Loucy (cell line): Measurements from ENCODE around the gene TP53INP2.

Experiments
- H2AFZ ChIP-seq: fragments of 200-600 bp; sonication (generic); 2 replicates; pipeline ENCODE4 v1.6.0; 2016; ENCODE audit warnings: antibody characterized with exemption, mild to moderate bottlenecking, low read length, moderate library complexity
- H3F3A ChIP-seq: fragments of 200-600 bp; 2 replicates; pipeline ENCODE4 v1.6.0; 2016; ENCODE audit warnings: antibody characterized with exemption, low read depth, mild to moderate bottlenecking
- H3K27me3 ChIP-seq: fragments of 200-600 bp; sonication (generic); 2 replicates; pipeline ENCODE4 v1.6.1; 2014; ENCODE audit warnings: low read length, mild to moderate bottlenecking; ENCODE audit not compliant: insufficient read depth, poor library complexity, severe bottlenecking
- H3K36me3 ChIP-seq: fragments of 200-600 bp; sonication (generic); 2 replicates; pipeline ENCODE4 v1.6.1; 2016; ENCODE audit warnings: low read length; ENCODE audit not compliant: insufficient read depth
- H3K4me1 ChIP-seq: fragments of 200-600 bp; sonication (generic); 2 replicates; pipeline ENCODE4 v1.5.1; 2014; ENCODE audit warnings: low read length, mild to moderate bottlenecking; ENCODE audit not compliant: insufficient read depth, poor library complexity, severe bottlenecking
- H3K4me2 ChIP-seq: fragments of 200-600 bp; sonication (generic); 2 replicates; pipeline ENCODE4 v1.6.0; 2014; ENCODE audit warnings: antibody characterized with exemption, low read length, low read depth, mild to moderate bottlenecking; ENCODE audit not compliant: poor library complexity, severe bottlenecking
- H3K4me3 ChIP-seq: fragments of 200-600 bp; sonication (generic); 2 replicates; pipeline ENCODE4 v1.5.1; 2014; ENCODE audit warnings: low read length, mild to moderate bottlenecking, mixed read lengths; ENCODE audit not compliant: poor library complexity, severe bottlenecking
- H3K79me2 ChIP-seq: fragments of 200-600 bp; sonication (generic); 2 replicates; pipeline ENCODE4 v1.6.1; 2014; ENCODE audit warnings: low read length; ENCODE audit not compliant: insufficient read depth
- H3K9ac ChIP-seq: fragments of 200-600 bp; sonication (generic); 2 replicates; pipeline ENCODE4 v1.6.0; 2014; ENCODE audit warnings: mild to moderate bottlenecking, low read depth, low read length, moderate library complexity; ENCODE audit not compliant: poor library complexity, severe bottlenecking
- H3K9me2 ChIP-seq: fragments of 200-600 bp; sonication (generic); replicated peaks from 2 replicates; pipeline ENCODE4 v1.6.1; 2016; ENCODE audit warnings: low read depth, low read length, mixed read lengths
- H3K9me3 ChIP-seq: fragments of 200-600 bp; sonication (generic); 2 replicates; pipeline ENCODE4 v1.6.1; 2014; ENCODE audit warnings: mild to moderate bottlenecking, antibody characterized with exemption, low read length, low read depth; ENCODE audit not compliant: insufficient read depth
- H4K20me1 ChIP-seq: fragments of 200-600 bp; sonication (generic); 2 replicates; pipeline ENCODE4 v1.6.0; 2014; ENCODE audit warnings: antibody characterized with exemption, low read length, mild to moderate bottlenecking; ENCODE audit not compliant: insufficient read depth, poor library complexity, severe bottlenecking
- EZH2phosphoT487 ChIP-seq: fragments of 200-600 bp; IDR thresholded peaks from 2 replicates; pipeline ENCODE4 v1.6.1; 2018; ENCODE audit warnings: antibody characterized with exemption, mild to moderate bottlenecking, moderate library complexity, borderline replicate concordance
- TF ChIP-seq, protein P1 (sequence below): fragments of 200-600 bp; sonication (generic); conservative IDR thresholded peaks from 2 replicates; pipeline ENCODE4 v1.5.1; 2014; ENCODE audit warnings: mild to moderate bottlenecking, antibody characterized with exemption, low read length

Gene TP53INP2

DNA sequence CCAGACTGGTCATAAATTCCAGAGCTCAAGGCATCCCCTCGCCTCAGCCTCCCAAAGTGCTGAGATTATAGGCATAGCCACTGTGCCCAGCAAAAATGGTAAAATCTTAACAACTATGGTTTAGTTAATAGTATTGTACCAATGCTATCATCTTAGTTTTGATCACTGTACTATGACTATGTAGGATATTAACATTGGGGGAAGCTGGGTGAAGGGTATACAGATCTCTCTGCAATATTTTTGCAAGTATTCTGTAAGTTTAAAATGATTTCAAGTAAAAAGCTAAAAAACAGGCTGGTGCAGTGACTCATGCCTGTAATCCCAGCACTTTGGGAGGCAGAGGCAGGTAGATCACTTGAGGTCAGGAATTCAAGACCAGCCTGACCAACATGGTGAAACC lies 35.0 kb upstream of the TP53INP2 start:
- H3K79me2 ChIP-seq = peaks cover 12% of the 10 kb centered on the region; the same call in 1 of the 2 replicates
- no peaks in the 10 kb centered on the region for H3K27me3 ChIP-seq
- H3F3A ChIP-seq = no peaks in the 10 kb centered on the region
- H2AFZ ChIP-seq = no peak overlapping the region
- no peaks in the 10 kb centered on the region; the same call in 1 of the 2 replicates for H3K9me3 ChIP-seq
- no peaks in the 10 kb centered on the region for H3K4me1 ChIP-seq
- TF ChIP-seq, protein P1, sequence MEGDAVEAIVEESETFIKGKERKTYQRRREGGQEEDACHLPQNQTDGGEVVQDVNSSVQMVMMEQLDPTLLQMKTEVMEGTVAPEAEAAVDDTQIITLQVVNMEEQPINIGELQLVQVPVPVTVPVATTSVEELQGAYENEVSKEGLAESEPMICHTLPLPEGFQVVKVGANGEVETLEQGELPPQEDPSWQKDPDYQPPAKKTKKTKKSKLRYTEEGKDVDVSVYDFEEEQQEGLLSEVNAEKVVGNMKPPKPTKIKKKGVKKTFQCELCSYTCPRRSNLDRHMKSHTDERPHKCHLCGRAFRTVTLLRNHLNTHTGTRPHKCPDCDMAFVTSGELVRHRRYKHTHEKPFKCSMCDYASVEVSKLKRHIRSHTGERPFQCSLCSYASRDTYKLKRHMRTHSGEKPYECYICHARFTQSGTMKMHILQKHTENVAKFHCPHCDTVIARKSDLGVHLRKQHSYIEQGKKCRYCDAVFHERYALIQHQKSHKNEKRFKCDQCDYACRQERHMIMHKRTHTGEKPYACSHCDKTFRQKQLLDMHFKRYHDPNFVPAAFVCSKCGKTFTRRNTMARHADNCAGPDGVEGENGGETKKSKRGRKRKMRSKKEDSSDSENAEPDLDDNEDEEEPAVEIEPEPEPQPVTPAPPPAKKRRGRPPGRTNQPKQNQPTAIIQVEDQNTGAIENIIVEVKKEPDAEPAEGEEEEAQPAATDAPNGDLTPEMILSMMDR = no peak
- no peak for TF ChIP-seq EZH2phosphoT487
- no peak overlapping the region for H3K4me3 ChIP-seq
- no peaks in the 10 kb centered on the region for H4K20me1 ChIP-seq
- no peaks in the 10 kb centered on the region for H3K36me3 ChIP-seq
- no peaks in the 10 kb centered on the region for H3K9me2 ChIP-seq
- H3K4me2 ChIP-seq = no peak overlapping the region
- no peak overlapping the region for H3K9ac ChIP-seq

- no peak overlapping the region for H3K4me2 ChIP-seq
- H3F3A ChIP-seq = no peaks in the 10 kb centered on the region
- peaks cover 8% of the 10 kb centered on the region for H4K20me1 ChIP-seq
- no peaks in the 10 kb centered on the region for H3K27me3 ChIP-seq
- no peak overlapping the region for H3K9ac ChIP-seq
- no peaks in the 10 kb centered on the region; the same call in 1 of the 2 replicates for H3K9me3 ChIP-seq
- no peaks in the 10 kb centered on the region for H3K9me2 ChIP-seq
- peaks cover 39% of the 10 kb centered on the region for H3K79me2 ChIP-seq
- H3K4me3 ChIP-seq = no peak overlapping the region
- H3K4me1 ChIP-seq = peaks cover 21% of the 10 kb centered on the region
- TF ChIP-seq, protein P1 = no peak
- TF ChIP-seq EZH2phosphoT487 = no peak
- H2AFZ ChIP-seq = no peak overlapping the region
- H3K36me3 ChIP-seq = no peaks in the 10 kb centered on the region
Observed at GRCh38 chr20:34673412-34673811, 30.7 kb upstream of the TP53INP2 start.

- TF ChIP-seq EZH2phosphoT487 = no peak
- TF ChIP-seq, protein P1 = no peak
- Histone ChIP-seq H4K20me1 (peaks cover 8% of the 10 kb centered on the region), H3K9me2 (no peaks in the 10 kb centered on the region), H3K9me3 (no peaks in the 10 kb centered on the region), H2AFZ (no peak overlapping the region), H3F3A (no peaks in the 10 kb centered on the region), H3K36me3 (no peaks in the 10 kb centered on the region), H3K9ac (peak overlapping the region; percentile 69), H3K4me3 (peak overlapping the region; percentile 86), H3K4me2 (peak overlapping the region; percentile 85), H3K27me3 (no peaks in the 10 kb centered on the region), H3K4me1 (peaks cover 21% of the 10 kb centered on the region), H3K79me2 (peaks cover 36% of the 10 kb centered on the region)
Observed at GRCh38 chr20:34675561-34675960, 28.6 kb upstream of the TP53INP2 start.
